ENCODE results near the gene YBX3.

GRCh38 chr12:10664499-10664898 is 58.6 kb downstream of the YBX3 start:
- TF ChIP-seq POLR2AphosphoS5 (IDR thresholded peaks at IDR 0.05) (no peak), CTCF (IDR thresholded peaks at IDR 0.05) (no peak)
